Measurements from ENCODE around the gene ZGLP1. TPM values are rescaled to one million over a fixed set of nuclear protein-coding genes. Genes with fewer than 3 reads are reported as not detected.

The ZGLP1 gene
- total RNA-seq, 2 experiments from 2014 or later, result 3.7 to 5.8 TPM

GRCh38 chr19:10332158-10332964 lies 22.7 kb upstream of the ZGLP1 start:
- ChIA-PET POLR2A (interaction anchor here (0.6 to 2.2 kb wide), 3 partner anchors 12 to 61 kb away, joined by 3 to 17 read pairs (median 7); partner anchors contain the start of gene ICAM1), CTCF (interaction anchor here (1.4 to 2.1 kb wide), 4 partner anchors 8 to 140 kb away, joined by 3 to 10 read pairs (median 4); no protein-coding TSS in a partner anchor)

GRCh38 chr19:10329555-10329954 lies 19.9 kb upstream of the ZGLP1 start:
- CTCF ChIA-PET, result interaction anchor here (1.3 to 1.6 kb wide), 4 partner anchors 41 to 70 kb away, joined by 3 to 6 read pairs (median 4); no protein-coding TSS in a partner anchor
- POLR2A ChIA-PET, result no interaction called here

- POLR2A ChIA-PET, result interaction anchor here (0.7 kb wide), 1 partner anchor 50 kb away, joined by 3 read pairs; no protein-coding TSS in a partner anchor
- CTCF ChIA-PET, result interaction anchor here (1.3 to 1.6 kb wide), 2 partner anchors 59 to 69 kb away, joined by 4 to 6 read pairs; no protein-coding TSS in a partner anchor
These were observed 19.2 kb upstream of the ZGLP1 start for GRCh38 chr19:10328558-10329429.

GRCh38 chr19:10327793-10328192 lies 18.2 kb upstream of the ZGLP1 start:
- POLR2A ChIA-PET, result interaction anchor here (0.7 kb wide), 1 partner anchor 49 kb away, joined by 3 read pairs; no protein-coding TSS in a partner anchor
- CTCF ChIA-PET, result interaction anchor here (1.4 kb wide), 1 partner anchor 61 kb away, joined by 4 read pairs; no protein-coding TSS in a partner anchor

- ChIA-PET CTCF (interaction anchor here (1.0 kb wide), 1 partner anchor 16 kb away, joined by 3 read pairs; the partner anchor contains the start of gene ZGLP1), POLR2A (no interaction called here)
These were observed 16.1 kb upstream of the ZGLP1 start for GRCh38 chr19:10325732-10326131.

GRCh38 chr19:10321874-10322835 lies 12.5 kb upstream of the ZGLP1 start:
- POLR2A ChIA-PET, result no interaction called here
- CTCF ChIA-PET, result no interaction called here

GRCh38 chr19:10321417-10321797 lies 11.8 kb upstream of the ZGLP1 start:
- CTCF ChIA-PET, result no interaction called here
- POLR2A ChIA-PET, result no interaction called here

- POLR2A ChIA-PET, result interaction anchor here (0.7 to 0.8 kb wide), 2 partner anchors 12 to 13 kb away, joined by 7 read pairs; no protein-coding TSS in a partner anchor
- CTCF ChIA-PET, result interaction anchor here (0.6 kb wide), 1 partner anchor 23 kb away, joined by 4 read pairs; no protein-coding TSS in a partner anchor
These were observed 11.2 kb upstream of the ZGLP1 start for GRCh38 chr19:10320602-10321416.

- CTCF ChIA-PET, result interaction anchor here (1.1 kb wide), 2 partner anchors 45 to 48 kb away, joined by 3 read pairs; no protein-coding TSS in a partner anchor
- POLR2A ChIA-PET, result interaction anchor here (0.7 to 1.0 kb wide), 2 partner anchors 14 to 1281 kb away, joined by 3 to 4 read pairs; partner anchors contain the start of gene RAVER1
These were observed 9.4 kb upstream of the ZGLP1 start for GRCh38 chr19:10318807-10319682.

- ChIA-PET POLR2A (interaction anchor here (1.0 kb wide), 1 partner anchor 15 kb away, joined by 3 read pairs; the partner anchor contains the start of gene RAVER1), CTCF (interaction anchor here (1.1 to 1.7 kb wide), 3 partner anchors 44 to 59 kb away, joined by 3 to 5 read pairs (median 3); no protein-coding TSS in a partner anchor)
These were observed 8.3 kb upstream of the ZGLP1 start for GRCh38 chr19:10317857-10318462.

GRCh38 chr19:10317045-10317856 lies 7.6 kb upstream of the ZGLP1 start:
- CTCF ChIA-PET, result interaction anchor here (0.5 to 1.7 kb wide), 2 partner anchors 59 to 197 kb away, joined by 4 to 5 read pairs; partner anchors contain the start of gene EIF3G
- POLR2A ChIA-PET, result interaction anchor here (0.6 to 0.8 kb wide), 2 partner anchors 21 to 46 kb away, joined by 3 read pairs; partner anchors contain the start of gene ICAM1

GRCh38 chr19:10316229-10317044 lies 6.8 kb upstream of the ZGLP1 start:
- ChIA-PET CTCF (interaction anchor here (0.5 to 1.7 kb wide), 2 partner anchors 58 to 196 kb away, joined by 4 to 5 read pairs; partner anchors contain the start of gene EIF3G), POLR2A (interaction anchor here (0.5 to 0.8 kb wide), 3 partner anchors 20 to 237 kb away, joined by 3 to 5 read pairs (median 3); partner anchors contain the start of gene ICAM1)

- ChIA-PET POLR2A (no interaction called here), CTCF (interaction anchor here (0.6 to 1.8 kb wide), 3 partner anchors 44 to 88 kb away, joined by 3 to 10 read pairs (median 3); no protein-coding TSS in a partner anchor)
These were observed 6.0 kb upstream of the ZGLP1 start, which contains the start of gene FDX2 for GRCh38 chr19:10315335-10316214. FDX2 (minus strand) TSS chr19:10316015; CDS start chr19:10315996, 19 bp downstream.

Data from activated CD8-positive, alpha-beta memory T cell treated with anti-CD3 and anti-CD28 coated beads for 36 hours (primary cell).